ENCODE data around the gene DMD.

The DMD gene

DNA sequence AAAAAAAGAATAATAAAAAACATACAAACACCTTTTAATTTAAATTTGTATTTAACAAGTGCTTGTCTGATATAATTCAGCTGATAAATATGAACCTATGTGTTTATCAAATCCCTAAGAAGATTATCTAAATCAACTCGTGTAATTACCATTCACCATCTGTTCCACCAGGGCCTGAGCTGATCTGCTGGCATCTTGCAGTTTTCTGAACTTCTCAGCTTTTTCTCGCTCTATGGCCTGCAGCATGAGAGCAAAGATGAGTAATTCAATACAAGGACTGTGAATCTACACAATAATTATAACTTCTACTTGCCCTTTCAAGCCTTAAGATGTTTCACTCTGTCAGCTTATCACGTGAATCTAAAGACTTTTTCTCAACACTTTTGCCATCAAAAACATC is 709.7 kb downstream of the DMD start:
- TF ChIP-seq, protein P1, sequence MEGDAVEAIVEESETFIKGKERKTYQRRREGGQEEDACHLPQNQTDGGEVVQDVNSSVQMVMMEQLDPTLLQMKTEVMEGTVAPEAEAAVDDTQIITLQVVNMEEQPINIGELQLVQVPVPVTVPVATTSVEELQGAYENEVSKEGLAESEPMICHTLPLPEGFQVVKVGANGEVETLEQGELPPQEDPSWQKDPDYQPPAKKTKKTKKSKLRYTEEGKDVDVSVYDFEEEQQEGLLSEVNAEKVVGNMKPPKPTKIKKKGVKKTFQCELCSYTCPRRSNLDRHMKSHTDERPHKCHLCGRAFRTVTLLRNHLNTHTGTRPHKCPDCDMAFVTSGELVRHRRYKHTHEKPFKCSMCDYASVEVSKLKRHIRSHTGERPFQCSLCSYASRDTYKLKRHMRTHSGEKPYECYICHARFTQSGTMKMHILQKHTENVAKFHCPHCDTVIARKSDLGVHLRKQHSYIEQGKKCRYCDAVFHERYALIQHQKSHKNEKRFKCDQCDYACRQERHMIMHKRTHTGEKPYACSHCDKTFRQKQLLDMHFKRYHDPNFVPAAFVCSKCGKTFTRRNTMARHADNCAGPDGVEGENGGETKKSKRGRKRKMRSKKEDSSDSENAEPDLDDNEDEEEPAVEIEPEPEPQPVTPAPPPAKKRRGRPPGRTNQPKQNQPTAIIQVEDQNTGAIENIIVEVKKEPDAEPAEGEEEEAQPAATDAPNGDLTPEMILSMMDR (IDR thresholded peaks at IDR 0.05; ENCODE audit: low read depth, low read length): no peak
- no peak for TF ChIP-seq MYC (IDR thresholded peaks at IDR 0.05; ENCODE audit: low read depth, low read length)
- DNase-seq (ENCODE audit: low read depth): no peak
- no peak overlapping the region for H3K4me3 ChIP-seq (ENCODE audit: low read depth, low read length)

DNA sequence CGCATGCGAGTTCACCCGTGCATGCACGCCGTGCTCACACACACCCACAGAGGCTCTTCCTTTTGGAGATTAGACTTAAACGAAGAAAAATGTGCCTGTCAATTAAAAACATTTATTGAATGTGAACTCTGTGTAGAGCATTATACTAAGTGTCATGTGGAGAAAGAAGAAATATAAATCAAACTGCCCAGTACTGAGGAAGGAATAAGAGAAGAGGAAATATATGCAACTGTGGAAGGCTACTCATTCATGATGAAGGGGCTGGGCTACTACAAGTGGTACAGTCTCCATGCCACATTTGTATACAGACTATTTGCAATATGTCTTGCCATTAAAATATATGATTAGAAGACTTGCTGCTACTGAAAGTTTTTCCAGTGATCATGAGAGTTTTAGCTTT is 714.7 kb downstream of the DMD start:
- no peak for TF ChIP-seq POLR2A (IDR thresholded peaks at IDR 0.05; ENCODE audit: extremely low read depth, insufficient read length)
- no peak for TF ChIP-seq MYC (IDR thresholded peaks at IDR 0.05; ENCODE audit: low read depth, low read length)
- TF ChIP-seq, protein P2, sequence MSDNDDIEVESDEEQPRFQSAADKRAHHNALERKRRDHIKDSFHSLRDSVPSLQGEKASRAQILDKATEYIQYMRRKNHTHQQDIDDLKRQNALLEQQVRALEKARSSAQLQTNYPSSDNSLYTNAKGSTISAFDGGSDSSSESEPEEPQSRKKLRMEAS (IDR thresholded peaks at IDR 0.05; ENCODE audit: low read depth, low read length): no peak
- TF ChIP-seq, protein P1 (IDR thresholded peaks at IDR 0.05; ENCODE audit: low read depth, low read length): no peak
- H3K4me3 ChIP-seq (ENCODE audit: low read depth, low read length): no peak overlapping the region
- DNase-seq (ENCODE audit: low read depth): no peak

DNA sequence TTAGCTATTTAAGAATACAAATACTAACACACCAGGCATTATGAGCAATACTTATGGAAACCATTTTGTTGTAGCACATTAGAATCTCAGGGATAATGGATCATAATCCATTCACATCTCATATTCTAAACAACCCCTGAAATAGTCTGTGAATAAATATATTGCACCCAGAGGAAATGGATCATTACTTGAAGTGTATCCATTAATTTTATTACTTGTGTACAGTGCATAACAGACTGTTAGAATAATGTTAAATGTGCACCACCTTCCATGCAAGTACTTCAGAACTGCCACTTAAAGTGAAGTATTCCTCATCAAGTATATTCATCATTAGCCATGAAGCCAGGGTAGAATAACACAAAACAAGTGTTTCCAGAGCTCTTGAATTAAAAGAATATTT is 715.5 kb downstream of the DMD start:
- TF ChIP-seq, protein P1 (IDR thresholded peaks at IDR 0.05; ENCODE audit: low read depth, low read length): no peak
- TF ChIP-seq MYC (IDR thresholded peaks at IDR 0.05; ENCODE audit: low read depth, low read length) (no peak), POLR2A (IDR thresholded peaks at IDR 0.05; ENCODE audit: extremely low read depth, insufficient read length) (no peak)
- TF ChIP-seq, protein P2 (IDR thresholded peaks at IDR 0.05; ENCODE audit: low read depth, low read length): no peak
- no peak for DNase-seq (ENCODE audit: low read depth)
- H3K4me3 ChIP-seq (ENCODE audit: low read depth, low read length): no peak overlapping the region

DNA sequence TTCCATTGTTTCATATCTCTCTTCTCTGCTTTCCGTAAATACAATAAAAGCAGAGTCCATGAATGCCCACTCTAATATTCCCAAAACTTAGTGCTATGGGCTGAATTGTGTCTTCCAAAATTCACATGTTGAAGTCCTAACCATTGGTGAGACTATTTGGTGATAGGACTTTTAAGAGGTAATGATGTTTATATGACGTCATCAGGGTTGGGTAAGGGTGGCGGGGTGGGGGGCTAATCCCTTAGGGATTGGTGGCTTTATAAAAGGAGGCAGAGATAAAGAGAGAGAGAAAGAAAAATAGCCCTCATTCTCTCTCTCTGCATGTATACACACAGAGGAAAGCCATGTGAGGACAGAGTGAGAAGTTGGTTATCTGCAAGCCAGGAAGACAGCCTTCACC is 722.2 kb downstream of the DMD start:
- no peak for DNase-seq (ENCODE audit: low read depth)
- no peak overlapping the region for H3K4me3 ChIP-seq (ENCODE audit: low read depth, low read length)
- TF ChIP-seq, protein P1 (IDR thresholded peaks at IDR 0.05; ENCODE audit: low read depth, low read length): no peak
- TF ChIP-seq POLR2A (IDR thresholded peaks at IDR 0.05; ENCODE audit: extremely low read depth, insufficient read length) (no peak), MYC (IDR thresholded peaks at IDR 0.05; ENCODE audit: low read depth, low read length) (no peak)
- TF ChIP-seq, protein P2 (IDR thresholded peaks at IDR 0.05; ENCODE audit: low read depth, low read length): no peak

DNA sequence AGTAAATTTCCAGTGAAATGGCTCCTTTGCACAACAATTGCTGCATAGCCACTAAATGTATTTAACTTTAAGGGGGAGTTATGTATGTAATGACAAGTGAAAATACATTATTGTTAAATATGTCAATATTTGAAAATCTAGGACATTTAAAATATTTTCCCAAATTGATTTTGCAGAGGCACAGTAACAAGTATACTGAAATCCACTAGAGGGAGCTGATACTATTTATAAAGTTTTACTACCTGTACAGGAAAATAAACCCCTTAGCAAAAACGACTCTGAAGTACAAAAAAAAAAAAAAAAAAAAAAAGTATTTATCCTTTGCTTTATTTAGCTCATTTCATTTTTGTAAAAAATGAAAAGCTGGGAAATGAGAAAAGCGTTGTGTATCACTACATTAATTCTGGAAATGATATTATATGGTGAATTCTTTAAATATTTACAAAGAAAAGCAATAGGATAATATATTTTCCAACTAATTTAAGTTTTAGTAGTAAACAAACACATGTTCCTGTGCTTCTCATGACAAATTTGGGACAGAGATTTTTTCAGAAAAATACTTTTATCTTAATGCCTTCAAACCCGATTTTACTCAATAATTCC is 727.7 kb downstream of the DMD start:
- peak; percentile 1 for DNase-seq (ENCODE audit: low read depth)
- TF ChIP-seq MYC (IDR thresholded peaks at IDR 0.05; ENCODE audit: low read depth, low read length): no peak

DNA sequence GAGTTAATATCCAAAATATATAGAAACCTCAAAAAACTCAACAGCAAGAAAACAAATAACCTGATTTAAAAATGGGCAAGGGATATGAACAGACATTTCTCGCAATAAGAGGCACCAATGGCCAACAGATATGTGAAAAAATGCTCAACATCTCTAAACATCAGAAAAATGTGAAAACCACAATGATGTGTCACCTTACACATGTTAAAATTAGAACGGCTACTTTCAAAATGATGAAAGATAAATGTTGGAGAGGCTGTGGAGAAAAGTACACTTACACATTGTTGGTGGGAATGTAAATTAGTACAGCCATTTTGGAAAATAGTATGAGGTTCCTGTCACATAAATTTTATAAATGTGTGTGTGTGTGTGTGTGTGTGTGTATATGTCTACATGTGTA is 731.3 kb downstream of the DMD start:
- no peak for DNase-seq (ENCODE audit: low read depth)
- TF ChIP-seq, protein P1 (IDR thresholded peaks at IDR 0.05; ENCODE audit: low read depth, low read length): no peak
- TF ChIP-seq, protein P2 (IDR thresholded peaks at IDR 0.05; ENCODE audit: low read depth, low read length): no peak
- TF ChIP-seq MYC (IDR thresholded peaks at IDR 0.05; ENCODE audit: low read depth, low read length): no peak
- no peak for TF ChIP-seq POLR2A (IDR thresholded peaks at IDR 0.05; ENCODE audit: extremely low read depth, insufficient read length)
- no peak overlapping the region for H3K4me3 ChIP-seq (ENCODE audit: low read depth, low read length)

More for the DNA sequence above, 727.7 kb downstream of the DMD start:
- H3K4me3 ChIP-seq (ENCODE audit: low read depth, low read length): no peak overlapping the region

All from NB4 (cell line).